ENCODE results near the gene TNN. TPM values are rescaled to one million over a fixed set of nuclear protein-coding genes. Genes with fewer than 3 reads are reported as not detected.

TNN gene
- total RNA-seq, 2 experiments from 2014 or later = not detected

- Mint-ChIP-seq H3K4me3 (no peak overlapping the region), H3K9me3 (peaks cover 6% of the 10 kb centered on the region), H3K36me3 (ENCODE audit: low read depth) (no peaks in the 10 kb centered on the region), H3K27me3 (ENCODE audit: low read depth) (no peaks in the 10 kb centered on the region), H3K27ac (no peak overlapping the region), H3K4me1 (ENCODE audit: low read depth) (no peaks in the 10 kb centered on the region)
- intact Hi-C loops (cut with micrococcal nuclease) = no loop called here
- no peak for DNase-seq
- CTCF ChIA-PET = interaction anchor here (0.6 kb wide), 1 partner anchor 30 kb away, joined by 3 read pairs; no protein-coding TSS in a partner anchor
These were observed 51.0 kb downstream of the TNN start for GRCh38 chr1:175118375-175119367.

- no peaks in the 10 kb centered on the region for H3K9me3 Mint-ChIP-seq
- CTCF ChIA-PET = interaction anchor here (0.8 to 2.1 kb wide), 4 partner anchors 31 to 92 kb away, joined by 3 to 7 read pairs (median 6); no protein-coding TSS in a partner anchor
- intact Hi-C loops (cut with micrococcal nuclease) = no loop called here
These were observed 52.9 kb downstream of the TNN start for GRCh38 chr1:175120511-175120910.

GRCh38 chr1:175124861-175125260 lies 57.2 kb downstream of the TNN start:
- H3K4me1 Mint-ChIP-seq (ENCODE audit: low read depth) = no peaks in the 10 kb centered on the region
- no peaks in the 10 kb centered on the region for H3K36me3 Mint-ChIP-seq (ENCODE audit: low read depth)
- DNase-seq = no peak
- intact Hi-C loops (cut with micrococcal nuclease) = loop anchor here (1.0 to 5.0 kb wide), 3 partner anchors 96 to 863 kb away; no protein-coding TSS in a partner anchor
- no peak overlapping the region for H3K4me3 Mint-ChIP-seq
- H3K27me3 Mint-ChIP-seq (ENCODE audit: low read depth) = no peaks in the 10 kb centered on the region
- H3K9me3 Mint-ChIP-seq = no peaks in the 10 kb centered on the region
- no peak overlapping the region for H3K27ac Mint-ChIP-seq
- CTCF ChIA-PET = interaction anchor here (0.7 to 7.5 kb wide), 24 partner anchors 9 to 353 kb away, joined by 3 to 118 read pairs (median 5); partner anchors contain the start of genes MRPS14 and TNN

More at GRCh38 chr1:175120511-175120910, 52.9 kb downstream of the TNN start:
- H3K36me3 Mint-ChIP-seq (ENCODE audit: low read depth) = no peaks in the 10 kb centered on the region
- no peak for DNase-seq
- H3K4me1 Mint-ChIP-seq (ENCODE audit: low read depth) = no peaks in the 10 kb centered on the region
- H3K27ac Mint-ChIP-seq = no peak overlapping the region
- H3K4me3 Mint-ChIP-seq = no peak overlapping the region
- H3K27me3 Mint-ChIP-seq (ENCODE audit: low read depth) = no peaks in the 10 kb centered on the region

- no peak for DNase-seq
- intact Hi-C loops (cut with micrococcal nuclease) = loop anchor here (5.0 kb wide), 1 partner anchor 864 kb away; no protein-coding TSS in a partner anchor
- H3K9me3 Mint-ChIP-seq = no peaks in the 10 kb centered on the region
- H3K27me3 Mint-ChIP-seq (ENCODE audit: low read depth) = no peaks in the 10 kb centered on the region
- CTCF ChIA-PET = interaction anchor here (1.2 to 7.5 kb wide), 6 partner anchors 9 to 98 kb away, joined by 3 to 118 read pairs (median 5); no protein-coding TSS in a partner anchor
- no peaks in the 10 kb centered on the region for H3K4me1 Mint-ChIP-seq (ENCODE audit: low read depth)
- no peak overlapping the region for H3K4me3 Mint-ChIP-seq
- no peak overlapping the region for H3K27ac Mint-ChIP-seq
- no peaks in the 10 kb centered on the region for H3K36me3 Mint-ChIP-seq (ENCODE audit: low read depth)
These were observed 58.7 kb downstream of the TNN start for GRCh38 chr1:175126347-175126746.

GRCh38 chr1:175127565-175127964 lies 59.9 kb downstream of the TNN start:
- Mint-ChIP-seq H3K4me1 (ENCODE audit: low read depth) (no peaks in the 10 kb centered on the region), H3K9me3 (no peaks in the 10 kb centered on the region), H3K27ac (no peak overlapping the region), H3K27me3 (ENCODE audit: low read depth) (no peaks in the 10 kb centered on the region), H3K36me3 (ENCODE audit: low read depth) (no peaks in the 10 kb centered on the region), H3K4me3 (no peak overlapping the region)
- CTCF ChIA-PET = interaction anchor here (2.1 to 7.5 kb wide), 3 partner anchors 19 to 99 kb away, joined by 5 to 118 read pairs (median 6); no protein-coding TSS in a partner anchor
- no peak for DNase-seq
- intact Hi-C loops (cut with micrococcal nuclease) = loop anchor here (5.0 kb wide), 1 partner anchor 865 kb away; no protein-coding TSS in a partner anchor

- no peak overlapping the region for H3K27ac Mint-ChIP-seq
- H3K4me1 Mint-ChIP-seq (ENCODE audit: low read depth) = no peaks in the 10 kb centered on the region
- DNase-seq = no peak
- CTCF ChIA-PET = interaction anchor here (2.1 to 7.5 kb wide), 3 partner anchors 18 to 100 kb away, joined by 5 to 118 read pairs (median 6); no protein-coding TSS in a partner anchor
- no peaks in the 10 kb centered on the region for H3K36me3 Mint-ChIP-seq (ENCODE audit: low read depth)
- H3K4me3 Mint-ChIP-seq = no peak overlapping the region
- intact Hi-C loops (cut with micrococcal nuclease) = loop anchor here (5.0 kb wide), 1 partner anchor 866 kb away; no protein-coding TSS in a partner anchor
- H3K9me3 Mint-ChIP-seq = no peaks in the 10 kb centered on the region
- H3K27me3 Mint-ChIP-seq (ENCODE audit: low read depth) = no peaks in the 10 kb centered on the region
These were observed 60.9 kb downstream of the TNN start for GRCh38 chr1:175128523-175128922.

GRCh38 chr1:175129182-175129581 lies 61.5 kb downstream of the TNN start:
- Mint-ChIP-seq H3K27me3 (ENCODE audit: low read depth) (peaks cover 2% of the 10 kb centered on the region), H3K4me1 (ENCODE audit: low read depth) (no peaks in the 10 kb centered on the region), H3K4me3 (no peak overlapping the region), H3K27ac (no peak overlapping the region), H3K9me3 (no peaks in the 10 kb centered on the region), H3K36me3 (ENCODE audit: low read depth) (no peaks in the 10 kb centered on the region)
- DNase-seq = no peak
- intact Hi-C loops (cut with micrococcal nuclease) = loop anchor here (5.0 kb wide), 1 partner anchor 867 kb away; no protein-coding TSS in a partner anchor
- CTCF ChIA-PET = interaction anchor here (1.6 to 7.5 kb wide), 2 partner anchors 101 to 104 kb away, joined by 3 to 118 read pairs; no protein-coding TSS in a partner anchor

- H3K27me3 Mint-ChIP-seq (ENCODE audit: low read depth) = peaks cover 3% of the 10 kb centered on the region
- CTCF ChIA-PET = interaction anchor here (1.6 to 7.5 kb wide), 2 partner anchors 101 to 105 kb away, joined by 3 to 118 read pairs; no protein-coding TSS in a partner anchor
- H3K9me3 Mint-ChIP-seq = no peaks in the 10 kb centered on the region
- no peak for DNase-seq
- H3K4me3 Mint-ChIP-seq = no peak overlapping the region
- no peak overlapping the region for H3K27ac Mint-ChIP-seq
- no peaks in the 10 kb centered on the region for H3K4me1 Mint-ChIP-seq (ENCODE audit: low read depth)
- intact Hi-C loops (cut with micrococcal nuclease) = loop anchor here (5.0 kb wide), 1 partner anchor 867 kb away; no protein-coding TSS in a partner anchor
- no peaks in the 10 kb centered on the region for H3K36me3 Mint-ChIP-seq (ENCODE audit: low read depth)
These were observed 62.0 kb downstream of the TNN start for GRCh38 chr1:175129644-175129996.

- Mint-ChIP-seq H3K4me3 (no peak overlapping the region), H3K9me3 (no peaks in the 10 kb centered on the region), H3K27me3 (ENCODE audit: low read depth) (peaks cover 5% of the 10 kb centered on the region), H3K36me3 (ENCODE audit: low read depth) (no peaks in the 10 kb centered on the region), H3K27ac (no peak overlapping the region), H3K4me1 (ENCODE audit: low read depth) (no peaks in the 10 kb centered on the region)
- CTCF ChIA-PET = interaction anchor here (1.6 to 7.5 kb wide), 2 partner anchors 102 to 105 kb away, joined by 3 to 118 read pairs; no protein-coding TSS in a partner anchor
- intact Hi-C loops (cut with micrococcal nuclease) = loop anchor here (5.0 kb wide), 1 partner anchor 868 kb away; no protein-coding TSS in a partner anchor
- no peak for DNase-seq
These were observed 62.5 kb downstream of the TNN start for GRCh38 chr1:175129997-175130648.

GRCh38 chr1:175130649-175131045 lies 63.0 kb downstream of the TNN start:
- H3K27me3 Mint-ChIP-seq (ENCODE audit: low read depth) = peaks cover 5% of the 10 kb centered on the region
- no peak overlapping the region for H3K27ac Mint-ChIP-seq
- intact Hi-C loops (cut with micrococcal nuclease) = no loop called here
- CTCF ChIA-PET = interaction anchor here (1.6 kb wide), 1 partner anchor 106 kb away, joined by 3 read pairs; no protein-coding TSS in a partner anchor
- no peaks in the 10 kb centered on the region for H3K36me3 Mint-ChIP-seq (ENCODE audit: low read depth)
- no peaks in the 10 kb centered on the region for H3K9me3 Mint-ChIP-seq
- no peak for DNase-seq
- H3K4me3 Mint-ChIP-seq = no peak overlapping the region
- no peaks in the 10 kb centered on the region for H3K4me1 Mint-ChIP-seq (ENCODE audit: low read depth)

GRCh38 chr1:175131095-175131494 lies 63.5 kb downstream of the TNN start:
- no peak overlapping the region for H3K27ac Mint-ChIP-seq
- intact Hi-C loops (cut with micrococcal nuclease) = no loop called here
- CTCF ChIA-PET = interaction anchor here (1.6 kb wide), 1 partner anchor 106 kb away, joined by 3 read pairs; no protein-coding TSS in a partner anchor
- H3K4me1 Mint-ChIP-seq (ENCODE audit: low read depth) = no peaks in the 10 kb centered on the region
- H3K36me3 Mint-ChIP-seq (ENCODE audit: low read depth) = no peaks in the 10 kb centered on the region
- no peak for DNase-seq
- no peak overlapping the region for H3K4me3 Mint-ChIP-seq
- H3K27me3 Mint-ChIP-seq (ENCODE audit: low read depth) = peaks cover 7% of the 10 kb centered on the region
- no peaks in the 10 kb centered on the region for H3K9me3 Mint-ChIP-seq

Data from activated naive CD4-positive, alpha-beta T cell treated with anti-CD3 and anti-CD28 coated beads for 36 hours (primary cell).